ENCODE data around the gene EIF2B5. TPM values are rescaled to one million over a fixed set of nuclear protein-coding genes. Genes with fewer than 3 reads are reported as not detected.

EIF2B5 gene
- total RNA-seq: 9.3 and 27.5 TPM in 2 replicates

GRCh38 chr3:184135149-184135910 is at the start of gene EIF2B5:
EIF2B5 (plus strand) TSS chr3:184135358; CDS start chr3:184135386, 28 bp downstream.

GRCh38 chr3:184096811-184097383 is 38.3 kb upstream of the EIF2B5 start, which contains the start of gene HTR3E:
HTR3E (plus strand) TSS chr3:184097064; CDS start chr3:184097530, 466 bp downstream.

GRCh38 chr3:184154885-184155643 is 19.9 kb downstream of the EIF2B5 start, which contains the start of gene DVL3:
DVL3 (plus strand) TSS chr3:184155377; CDS start chr3:184155636, 259 bp downstream.

GRCh38 chr3:184174646-184175492 is 39.7 kb downstream of the EIF2B5 start, which contains the start of gene AP2M1:
AP2M1 (plus strand) TSS chr3:184174855; CDS start chr3:184176994, 2,139 bp downstream.

GRCh38 chr3:184186184-184186901 is 51.2 kb downstream of the EIF2B5 start, which contains the start of gene ABCF3:
ABCF3 (plus strand) TSS chr3:184186199; CDS start chr3:184186208, 9 bp downstream.

Other genes starting within 250 kb of the EIF2B5 start
- 7.0 and 16.4 TPM in 2 replicates for gene ABCC5, start 117.5 kb upstream of the EIF2B5 start, total RNA-seq
- gene HTR3D, start 103.6 kb upstream of the EIF2B5 start, total RNA-seq: not detected in 2 replicates
- not detected in 2 replicates for gene HTR3C, start 82.3 kb upstream of the EIF2B5 start, total RNA-seq
- not detected in 2 replicates for gene HTR3E, start 38.3 kb upstream of the EIF2B5 start, total RNA-seq
- 51.8 and 57.9 TPM in 2 replicates for gene DVL3, start 20.0 kb downstream of the EIF2B5 start, total RNA-seq
- 319 and 405 TPM in 2 replicates for gene AP2M1, start 39.5 kb downstream of the EIF2B5 start, total RNA-seq
- gene ABCF3, start 50.8 kb downstream of the EIF2B5 start, total RNA-seq: 50.2 and 73.2 TPM in 2 replicates
- not detected in 2 replicates for gene VWA5B2, start 94.2 kb downstream of the EIF2B5 start, total RNA-seq
- 65.1 and 65.7 TPM in 2 replicates for gene ALG3, start 113.6 kb downstream of the EIF2B5 start, total RNA-seq
- gene EEF1AKMT4, start 114.3 kb downstream of the EIF2B5 start, total RNA-seq: 6.1 and 6.5 TPM in 2 replicates
- 0.12 TPM in 1 of 2 replicates, not detected in the other for gene CAMK2N2, start 126.2 kb downstream of the EIF2B5 start, total RNA-seq
- gene ECE2, start 140.7 kb downstream of the EIF2B5 start, total RNA-seq: not detected in 2 replicates
- gene PSMD2, start 163.9 kb downstream of the EIF2B5 start, total RNA-seq: 270 and 297 TPM in 2 replicates
- gene EIF4G1, start 179.2 kb downstream of the EIF2B5 start, total RNA-seq: 231 and 272 TPM in 2 replicates
- gene FAM131A, start 202.2 kb downstream of the EIF2B5 start, total RNA-seq: 21.1 and 28.6 TPM in 2 replicates
- 2.2 and 2.5 TPM in 2 replicates for gene CLCN2, start 226.2 kb downstream of the EIF2B5 start, total RNA-seq
- 53.4 and 88.9 TPM in 2 replicates for gene POLR2H, start 226.4 kb downstream of the EIF2B5 start, total RNA-seq
- gene THPO, start 242.8 kb downstream of the EIF2B5 start, total RNA-seq: not detected in 2 replicates
- 1.5 and 5.1 TPM in 2 replicates for gene CHRD, start 244.7 kb downstream of the EIF2B5 start, total RNA-seq